Breast epithelium (tissue), 4 donors: ENCODE data around the gene ADIG. TPM values are rescaled to one million over a fixed set of nuclear protein-coding genes. Genes with fewer than 3 reads are reported as not detected.

Experiments
- DNase-seq, 2 donors: peaks; one replicate each; pipeline ENCODE4 v3.0.0-alpha.2; 2019; ENCODE audit warnings: low spot score in 2 of 2
- H3K27ac ChIP-seq, 2 donors: fragments of 200-600 bp; sonication (generic) in 1 of 2; one replicate each; pipeline ENCODE4 v1.5.1; 2016 to 2019; ENCODE audit warnings: mild to moderate bottlenecking in 1 of 2
- H3K27me3 ChIP-seq, 2 donors: fragments of 200-600 bp; sonication (generic) in 1 of 2; one replicate each; pipeline versions ENCODE4 v1.5.1 to v1.6.0; 2017 to 2019; ENCODE audit warnings: control low read depth in 1 of 2, mild to moderate bottlenecking in 1 of 2
- H3K36me3 ChIP-seq: fragments of 200-600 bp; one replicate; pipeline ENCODE4 v1.5.1; 2019
- H3K4me1 ChIP-seq, 2 donors: fragments of 200-600 bp; sonication (generic); one replicate each; pipeline ENCODE4 v1.5.1; 2016 to 2019; ENCODE audit warnings: control low read depth in 1 of 2
- H3K4me3 ChIP-seq, 3 donors: fragments of 200-600 bp; sonication (generic); 1 replicate in 2 of 3; 2 replicates in 1 of 3; pipeline ENCODE4 v1.5.1; 2016 to 2019; ENCODE audit warnings: mild to moderate bottlenecking in 3 of 3, moderate library complexity in 2 of 3
- H3K9me3 ChIP-seq, 2 donors: fragments of 200-600 bp; sonication (generic) in 1 of 2; one replicate each; pipeline ENCODE4 v1.5.1; 2016 to 2019; ENCODE audit warnings: control low read depth in 1 of 2
- POLR2A ChIP-seq: fragments of 450-650 bp; IDR thresholded peaks from one replicate; pipeline ENCODE4 v1.6.1; 2016; ENCODE audit warnings: antibody characterized with exemption, mild to moderate bottlenecking, moderate library complexity
- POLR2AphosphoS5 ChIP-seq, 3 donors: sonication (generic); formaldehyde crosslinking; IDR thresholded peaks; one replicate each; pipeline ENCODE4 v1.6.1; 2017; ENCODE audit warnings: antibody characterized with exemption in 3 of 3
- intact Hi-C: fragments of 100-400 bp; cut with DNase I; formaldehyde crosslinking; loops from one replicate; pipeline ENCODE4 v1.15.1; 2023; ENCODE audit warnings: low total_unique reads
- total RNA-seq, 3 donors: library from RNA; depleted of rRNA; stranded (reverse); fragments of >200 nt; gene quantifications; one replicate each; pipeline ENCODE4 v1.1.0, GENCODE V29; 2016
- TF ChIP-seq, protein P1 (sequence below), 3 donors: fragments of 450-650 bp; IDR thresholded peaks; one replicate each; pipeline ENCODE4 v1.5.1; 2016 to 2017; ENCODE audit warnings: antibody characterized with exemption in 3 of 3, mild to moderate bottlenecking in 3 of 3, moderate library complexity in 3 of 3

Gene ADIG
- total RNA-seq, 3 donors from 2014 or later, result not detected

- no peaks in the 10 kb centered on the region for H3K36me3 ChIP-seq
- TF ChIP-seq POLR2AphosphoS5 (IDR thresholded peaks at IDR 0.05) (no peak), POLR2A (no peak)
- TF ChIP-seq, protein P1, sequence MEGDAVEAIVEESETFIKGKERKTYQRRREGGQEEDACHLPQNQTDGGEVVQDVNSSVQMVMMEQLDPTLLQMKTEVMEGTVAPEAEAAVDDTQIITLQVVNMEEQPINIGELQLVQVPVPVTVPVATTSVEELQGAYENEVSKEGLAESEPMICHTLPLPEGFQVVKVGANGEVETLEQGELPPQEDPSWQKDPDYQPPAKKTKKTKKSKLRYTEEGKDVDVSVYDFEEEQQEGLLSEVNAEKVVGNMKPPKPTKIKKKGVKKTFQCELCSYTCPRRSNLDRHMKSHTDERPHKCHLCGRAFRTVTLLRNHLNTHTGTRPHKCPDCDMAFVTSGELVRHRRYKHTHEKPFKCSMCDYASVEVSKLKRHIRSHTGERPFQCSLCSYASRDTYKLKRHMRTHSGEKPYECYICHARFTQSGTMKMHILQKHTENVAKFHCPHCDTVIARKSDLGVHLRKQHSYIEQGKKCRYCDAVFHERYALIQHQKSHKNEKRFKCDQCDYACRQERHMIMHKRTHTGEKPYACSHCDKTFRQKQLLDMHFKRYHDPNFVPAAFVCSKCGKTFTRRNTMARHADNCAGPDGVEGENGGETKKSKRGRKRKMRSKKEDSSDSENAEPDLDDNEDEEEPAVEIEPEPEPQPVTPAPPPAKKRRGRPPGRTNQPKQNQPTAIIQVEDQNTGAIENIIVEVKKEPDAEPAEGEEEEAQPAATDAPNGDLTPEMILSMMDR (IDR thresholded peaks at IDR 0.05), result no peak
- H3K9me3 ChIP-seq, result no peaks in the 10 kb centered on the region
- H3K4me3 ChIP-seq, result no peak overlapping the region
- intact Hi-C loops, result no loop called here
- no peak overlapping the region for H3K27ac ChIP-seq
- H3K27me3 ChIP-seq, result no peaks in the 10 kb centered on the region
- H3K4me1 ChIP-seq, result no peaks in the 10 kb centered on the region
- DNase-seq, result no peak
These were observed 22.2 kb upstream of the ADIG start for GRCh38 chr20:38558596-38559360.

DNA sequence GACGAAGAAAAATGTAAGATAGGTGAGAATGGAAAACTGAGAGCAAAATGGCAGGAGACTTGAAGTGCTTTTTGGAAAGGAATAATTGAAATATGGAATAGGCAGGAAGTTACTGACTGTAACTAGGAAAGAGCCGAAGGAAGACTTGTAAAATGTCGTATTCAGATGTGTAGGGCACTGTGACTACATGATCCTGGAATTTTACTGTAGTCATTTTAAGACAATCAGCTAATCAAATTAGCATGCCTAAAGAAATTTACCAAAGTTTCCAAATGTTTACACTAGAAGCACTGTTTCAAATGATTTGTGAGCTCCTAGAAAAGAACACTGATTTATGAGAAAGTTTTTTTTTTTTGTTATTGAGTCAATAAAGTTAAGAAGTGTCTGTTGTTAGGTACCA is 21.2 kb upstream of the ADIG start:
- H3K36me3 ChIP-seq, result no peaks in the 10 kb centered on the region
- no peaks in the 10 kb centered on the region for H3K4me1 ChIP-seq
- H3K27ac ChIP-seq, result no peak overlapping the region
- intact Hi-C loops, result loop anchor here (5.0 kb wide), 1 partner anchor 832 kb away; no protein-coding TSS in a partner anchor
- no peaks in the 10 kb centered on the region for H3K27me3 ChIP-seq
- no peaks in the 10 kb centered on the region for H3K9me3 ChIP-seq
- no peak overlapping the region for H3K4me3 ChIP-seq
- TF ChIP-seq, protein P1 (IDR thresholded peaks at IDR 0.05), result no peak
- TF ChIP-seq POLR2AphosphoS5 (IDR thresholded peaks at IDR 0.05), result no peak
- no peak for TF ChIP-seq POLR2A
- no peak for DNase-seq

GRCh38 chr20:38563802-38564431 is 17.1 kb upstream of the ADIG start:
- no peak overlapping the region for H3K27ac ChIP-seq
- H3K4me3 ChIP-seq, result no peak overlapping the region
- H3K27me3 ChIP-seq, result no peaks in the 10 kb centered on the region
- H3K36me3 ChIP-seq, result no peaks in the 10 kb centered on the region
- intact Hi-C loops, result loop anchor here (5.0 kb wide), 1 partner anchor 837 kb away; no protein-coding TSS in a partner anchor
- TF ChIP-seq, protein P1 (IDR thresholded peaks at IDR 0.05), result no peak
- TF ChIP-seq POLR2A (no peak), POLR2AphosphoS5 (IDR thresholded peaks at IDR 0.05) (no peak)
- no peak for DNase-seq
- H3K4me1 ChIP-seq, result no peaks in the 10 kb centered on the region
- no peaks in the 10 kb centered on the region for H3K9me3 ChIP-seq

GRCh38 chr20:38564680-38565079 is 16.3 kb upstream of the ADIG start:
- no peaks in the 10 kb centered on the region for H3K9me3 ChIP-seq
- no peaks in the 10 kb centered on the region for H3K27me3 ChIP-seq
- intact Hi-C loops, result loop anchor here (5.0 kb wide), 1 partner anchor 837 kb away; no protein-coding TSS in a partner anchor
- DNase-seq, result no peak
- H3K36me3 ChIP-seq, result no peaks in the 10 kb centered on the region
- no peaks in the 10 kb centered on the region for H3K4me1 ChIP-seq
- H3K27ac ChIP-seq, result no peak overlapping the region
- TF ChIP-seq, protein P1 (IDR thresholded peaks at IDR 0.05), result no peak
- TF ChIP-seq POLR2A (no peak), POLR2AphosphoS5 (IDR thresholded peaks at IDR 0.05) (no peak)
- no peak overlapping the region for H3K4me3 ChIP-seq

GRCh38 chr20:38566036-38566598 is 14.9 kb upstream of the ADIG start:
- Histone ChIP-seq H3K27ac (no peak overlapping the region), H3K9me3 (no peaks in the 10 kb centered on the region), H3K27me3 (no peaks in the 10 kb centered on the region), H3K4me3 (no peak overlapping the region), H3K36me3 (no peaks in the 10 kb centered on the region), H3K4me1 (no peaks in the 10 kb centered on the region)
- intact Hi-C loops, result no loop called here
- no peak for DNase-seq
- TF ChIP-seq POLR2AphosphoS5 (IDR thresholded peaks at IDR 0.05) (no peak), POLR2A (no peak)
- TF ChIP-seq, protein P1 (IDR thresholded peaks at IDR 0.05), result no peak
